ENCODE measurements around the gene ZNF30.

ZNF30 gene

DNA sequence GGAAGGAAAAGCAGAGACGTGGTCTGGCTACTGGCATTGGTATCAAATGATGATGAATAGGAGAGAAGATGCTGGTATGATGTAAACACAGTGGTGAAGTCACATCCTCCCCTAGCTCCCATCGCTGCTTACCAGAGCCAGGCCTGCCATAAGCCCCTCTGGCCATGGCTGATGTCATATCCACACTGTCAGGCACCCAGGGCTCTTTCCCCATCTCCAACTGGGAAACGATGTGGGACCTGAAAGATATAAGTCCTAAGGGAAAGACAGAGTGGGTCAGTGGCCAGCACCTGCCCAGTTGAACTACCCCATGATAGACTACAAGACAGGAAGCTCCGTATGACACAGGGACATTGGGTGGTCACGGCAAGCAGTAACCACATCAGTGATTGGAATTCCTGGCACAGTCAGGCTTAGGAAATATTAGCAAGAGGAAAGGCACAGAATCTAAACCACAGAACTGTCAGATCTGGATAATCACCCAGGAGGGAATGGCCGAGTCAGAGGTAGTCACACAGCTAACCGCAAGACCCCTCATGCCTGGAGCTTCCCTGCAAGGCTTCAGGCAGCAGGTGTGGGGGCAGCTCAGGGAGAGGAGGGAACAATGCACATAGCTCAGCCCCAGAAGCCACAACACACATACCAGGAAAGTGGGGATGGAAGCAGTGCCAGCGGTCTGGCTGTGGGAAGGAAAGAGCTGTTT is 33.6 kb downstream of the ZNF30 start:
- no peak for TF ChIP-seq CTCF (conservative IDR thresholded peaks at IDR 0.05; ENCODE audit: low read depth, low read length)
- peak; percentile 1 for DNase-seq (ENCODE audit: low read depth)
- H3K4me3 ChIP-seq (ENCODE audit: low read length) = no peak overlapping the region

GRCh38 chr19:34960940-34961679 is 34.4 kb downstream of the ZNF30 start:
- no peak for DNase-seq (ENCODE audit: low read depth)
- H3K4me3 ChIP-seq (ENCODE audit: low read length) = no peak overlapping the region
- no peak for TF ChIP-seq CTCF (conservative IDR thresholded peaks at IDR 0.05; ENCODE audit: low read depth, low read length)

DNA sequence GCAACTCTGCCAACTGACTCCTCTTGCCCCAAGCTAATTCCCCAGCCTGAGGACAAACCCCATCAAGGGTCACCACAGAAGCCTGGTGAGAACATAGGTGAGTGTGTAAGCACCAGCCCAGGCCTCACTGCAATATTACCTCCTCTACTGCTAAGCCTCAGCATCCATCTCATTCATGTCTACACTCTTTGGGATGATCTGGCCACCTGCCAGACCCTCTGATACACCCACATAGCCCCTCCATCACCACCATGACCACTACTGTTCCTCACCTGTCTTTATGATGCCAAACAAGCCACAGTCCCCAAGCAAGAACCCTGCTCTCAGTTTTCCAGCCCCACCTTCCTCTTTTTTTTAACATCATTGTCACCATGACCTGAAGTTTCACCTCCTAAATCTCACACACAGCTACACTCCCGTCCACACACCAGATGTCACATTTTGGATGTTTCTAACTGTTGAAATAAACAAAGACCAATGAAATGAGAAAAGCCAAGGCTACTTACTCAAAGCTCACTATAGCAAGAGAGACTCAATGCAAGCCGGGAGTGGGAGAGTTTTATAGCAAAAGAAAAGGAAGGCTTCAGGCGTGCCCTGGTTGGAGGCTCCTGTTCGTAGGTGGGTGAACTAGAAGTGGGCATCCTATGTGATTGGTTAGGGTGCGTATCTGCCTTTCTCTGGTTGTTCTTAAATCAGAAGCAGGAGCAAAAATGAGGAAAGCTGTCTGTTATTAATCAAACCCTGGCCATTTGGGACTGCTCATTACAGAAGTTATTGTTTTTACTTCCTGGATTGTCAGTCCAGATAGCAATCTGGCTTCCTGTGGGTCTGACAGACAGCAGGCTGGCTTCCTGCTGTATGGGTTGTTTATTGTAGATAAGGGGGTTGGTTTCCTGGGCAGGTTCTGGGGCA is 35.3 kb downstream of the ZNF30 start:
- no peak overlapping the region for H3K4me3 ChIP-seq (ENCODE audit: low read length)
- no peak for TF ChIP-seq CTCF (conservative IDR thresholded peaks at IDR 0.05; ENCODE audit: low read depth, low read length)
- DNase-seq (ENCODE audit: low read depth) = no peak

DNA sequence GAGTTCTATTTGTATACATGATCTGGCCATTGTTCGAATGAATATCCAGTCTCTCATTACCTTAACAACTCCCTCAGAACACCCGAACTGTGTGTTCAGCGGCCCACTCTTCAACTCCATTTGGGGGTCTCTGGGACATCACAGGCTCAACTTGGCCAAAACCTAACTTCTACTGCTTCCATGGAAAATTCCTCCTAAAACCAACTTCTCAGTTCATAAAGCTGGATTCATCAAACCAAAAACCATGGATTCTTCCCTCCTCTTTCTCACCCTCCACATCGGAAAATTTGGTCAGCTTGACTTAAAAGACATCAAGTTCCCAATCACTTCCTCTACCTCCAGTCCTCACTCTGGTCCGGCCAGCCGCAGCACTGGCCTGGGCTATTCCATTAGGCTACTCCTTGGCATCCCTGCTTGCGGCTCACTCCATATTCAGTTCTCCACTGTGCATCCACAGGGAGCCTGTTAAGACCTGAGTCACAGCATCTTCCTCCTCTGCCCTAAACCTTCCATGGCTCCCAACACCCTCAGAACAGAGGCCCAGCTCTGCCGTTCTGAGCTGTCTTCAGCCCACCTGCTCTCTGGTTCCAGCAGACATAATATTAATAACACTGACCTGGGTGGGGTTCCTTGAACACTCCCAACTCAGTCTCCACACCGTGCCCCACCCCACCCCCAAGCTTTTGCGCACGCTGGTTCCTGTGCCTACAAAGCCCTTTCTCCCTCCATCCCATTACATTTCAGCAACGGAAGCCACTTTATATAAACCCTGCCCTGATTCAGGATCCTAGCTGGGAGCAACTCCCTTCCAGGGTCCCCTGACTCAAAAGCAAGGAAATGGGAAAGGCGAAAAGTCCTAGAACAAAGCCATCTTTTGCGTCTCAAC is 36.2 kb downstream of the ZNF30 start:
- TF ChIP-seq CTCF (conservative IDR thresholded peaks at IDR 0.05; ENCODE audit: low read depth, low read length) = no peak
- peak overlapping the region; percentile 70 for H3K4me3 ChIP-seq (ENCODE audit: low read length)
- no peak for DNase-seq (ENCODE audit: low read depth)

DNA sequence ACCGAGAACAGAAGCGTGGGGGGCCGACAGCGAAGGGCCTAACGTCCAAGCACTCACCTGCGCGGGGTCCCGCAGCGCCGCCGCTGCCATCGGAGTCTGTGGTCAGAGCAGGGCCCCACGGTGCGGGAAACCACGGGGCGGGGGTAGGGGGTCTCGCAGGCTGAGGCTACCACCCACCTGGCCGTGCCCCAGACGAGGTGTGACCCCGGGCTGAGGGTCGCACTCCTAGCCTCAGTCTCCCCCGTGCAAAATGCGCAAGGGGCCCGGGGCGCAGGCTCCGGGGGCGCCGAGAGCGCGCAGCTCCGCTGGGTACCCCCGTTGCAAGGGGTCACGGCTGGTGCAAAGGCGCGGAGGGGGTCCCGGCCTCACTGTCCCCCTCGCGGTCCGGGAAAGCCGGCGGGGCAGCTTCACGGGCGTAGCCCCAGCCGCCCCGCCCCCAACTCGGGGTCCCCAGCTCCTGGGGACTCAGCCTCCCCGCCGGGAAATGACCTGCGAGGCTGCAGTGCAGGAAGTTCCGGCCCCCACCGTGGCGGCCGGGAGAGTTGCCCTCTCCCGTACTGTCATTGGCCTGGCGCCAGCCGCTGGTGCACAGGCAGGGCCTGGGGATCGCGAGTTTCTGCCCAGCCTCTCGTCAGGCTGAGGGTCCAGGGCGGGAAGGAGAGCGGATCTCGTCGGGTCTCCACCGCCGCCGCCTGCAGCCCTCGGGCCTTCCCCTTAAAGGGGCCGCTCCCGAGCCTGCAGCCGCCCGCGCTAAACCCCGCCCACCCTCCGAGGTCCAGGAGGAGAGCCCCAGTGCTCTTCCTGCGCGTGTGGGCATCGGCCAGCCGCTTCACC is 37.1 kb downstream of the ZNF30 start, which contains the start of gene ZNF792:
Gene ZNF792, minus strand, starts transcription at position 657 of the 834 bp plus-strand sequence. Its CDS starts 567 bp downstream, at position 90.
- TF ChIP-seq CTCF (conservative IDR thresholded peaks at IDR 0.05; ENCODE audit: low read depth, low read length) = no peak
- no peak for DNase-seq (ENCODE audit: low read depth)
- H3K4me3 ChIP-seq (ENCODE audit: low read length) = peak within 1 kb of the TSS; percentile 70
